Kidney (tissue), 14 donors: ENCODE data around the gene PAX5. TPM values are rescaled to one million over a fixed set of nuclear protein-coding genes. Genes with fewer than 3 reads are reported as not detected.

ENCODE experiments used
- DNase-seq, 5 donors: peaks; one replicate each; pipeline ENCODE4 v3.0.0-alpha.2; 2013 to 2020
- FAIRE-seq: peaks from 2 replicates; lab custom pipeline; 2012; peaks lifted over from hg19 to GRCh38; lab: Jason Lieb, UNC
- H3K27ac ChIP-seq, 2 donors: one replicate each; pipeline ENCODE4 v1.7.0; 2013; ENCODE audit warnings: low read depth in 2 of 2, low read length in 2 of 2, inconsistent platforms in 1 of 2
- H3K27me3 ChIP-seq: one replicate; pipeline ENCODE4 v1.7.1; 2013; ENCODE audit warnings: low read length, inconsistent platforms; ENCODE audit not compliant: control insufficient read depth, insufficient read depth
- H3K36me3 ChIP-seq, 3 donors: one replicate each; pipeline versions ENCODE4 v1.7.0 to v1.7.1; 2013; ENCODE audit warnings: low read length in 3 of 3, control low read depth in 1 of 3, inconsistent platforms in 1 of 3; ENCODE audit not compliant: insufficient read depth in 3 of 3, control insufficient read depth in 2 of 3
- H3K4me1 ChIP-seq, 3 donors: one replicate each; pipeline versions ENCODE4 v1.7.0 to v1.7.1; 2013; ENCODE audit warnings: low read length in 3 of 3, inconsistent platforms in 1 of 3, low read depth in 1 of 3; ENCODE audit not compliant: control insufficient read depth in 2 of 3, insufficient read depth in 2 of 3
- H3K4me3 ChIP-seq, 3 donors: one replicate each; pipeline versions ENCODE4 v1.7.0 to v1.8.1; 2013; ENCODE audit warnings: low read length in 3 of 3, control low read depth in 1 of 3, inconsistent platforms in 1 of 3
- H3K9ac ChIP-seq, 3 donors: one replicate each; pipeline versions ENCODE4 v1.7.0 to v1.7.1; 2013; ENCODE audit warnings: low read length in 3 of 3, control low read depth in 1 of 3, inconsistent platforms in 1 of 3
- H3K9me3 ChIP-seq, 3 donors: one replicate each; pipeline versions ENCODE4 v1.7.0 to v1.7.1; 2013; ENCODE audit warnings: low read length in 3 of 3, control low read depth in 1 of 3, inconsistent platforms in 1 of 3; ENCODE audit not compliant: control insufficient read depth in 2 of 3, insufficient read depth in 1 of 3
- CTCF ChIP-seq: IDR thresholded peaks from 3 replicates; pipeline ENCODE4 v1.5.1; 2012; ENCODE audit warnings: mild to moderate bottlenecking, moderate library complexity, borderline replicate concordance; ENCODE audit not compliant: insufficient read depth; ENCODE audit errors: extremely low read depth
- intact Hi-C: fragments of 100-400 bp; cut with DNase I; formaldehyde crosslinking; loops from one replicate; pipeline ENCODE4 v1.11.1; 2022
- polyA plus RNA-seq: library from polyadenylated mRNA; stranded (reverse); fragments of 350-450 nt; fragmentation: Illumina TruSeq; extraction: RNeasy Lipid Tissue Mini Kit (QIAGEN cat#74804); gene quantifications from one replicate; pipeline ENCODE4 v1.2.3, GENCODE V29; 2014; ENCODE audit warnings: low read depth, low replicate concordance; ENCODE audit not compliant: insufficient read depth
- total RNA-seq: library from RNA; stranded (reverse); fragmentation: NEBNext Ultra II Directional; extraction: Animal tissue kit (Norgen Biotek cat#: 25700); gene quantifications from one replicate; pipeline ENCODE4 v1.2.1, GENCODE V29; 2021
- donor health status: control.
- donor health status: control.
- donor health status: control.
- donor health status: control.
- donor health status: control.
- donor health status: DM: yes; HTN: yes; CAD: no.
- donor health status: Normal renal cell carcinoma (clear cell type).

The PAX5 gene
- total and polyA plus RNA-seq, 2 donors from 2014 or later: 2.7 TPM; not detected in 1

- Histone ChIP-seq H3K4me3 (no peak overlapping the region), H3K9me3 (no peaks in the 10 kb centered on the region)
- intact Hi-C loops: no loop called here
Measured at GRCh38 chr9:37030611-37030939, 3.5 kb downstream of the PAX5 start.

GRCh38 chr9:37029776-37030610 lies 4.1 kb downstream of the PAX5 start:
- FAIRE-seq (no peak), DNase-seq (peak in 1 of 5 donors; percentile 36)
- no peak overlapping the region for H3K4me3 ChIP-seq
- H3K9ac ChIP-seq: no peak overlapping the region
- no peaks in the 10 kb centered on the region for H3K36me3 ChIP-seq
- intact Hi-C loops: no loop called here
- no peaks in the 10 kb centered on the region for H3K9me3 ChIP-seq
- H3K27me3 ChIP-seq: peaks cover 74% of the 10 kb centered on the region
- TF ChIP-seq CTCF: no peak
- H3K27ac ChIP-seq: no peak overlapping the region
- H3K4me1 ChIP-seq: peaks cover 0 to 17% (median 6%) of the 10 kb centered on the region in 3 donors

More at GRCh38 chr9:37030611-37030939, 3.5 kb downstream of the PAX5 start:
- FAIRE-seq (no peak), DNase-seq (no peak)
- Histone ChIP-seq H3K36me3 (no peaks in the 10 kb centered on the region), H3K4me1 (peaks cover 0 to 17% (median 0%) of the 10 kb centered on the region in 3 donors), H3K27ac (no peak overlapping the region), H3K27me3 (peaks cover 73% of the 10 kb centered on the region), H3K9ac (no peak overlapping the region)
- no peak for TF ChIP-seq CTCF

GRCh38 chr9:37029304-37029775 lies 4.7 kb downstream of the PAX5 start:
- H3K27me3 ChIP-seq: peaks cover 76% of the 10 kb centered on the region
- H3K9me3 ChIP-seq: no peaks in the 10 kb centered on the region
- DNase-seq: peak in 1 of 5 donors; percentile 39
- no peak overlapping the region for H3K9ac ChIP-seq
- intact Hi-C loops: no loop called here
- H3K36me3 ChIP-seq: no peaks in the 10 kb centered on the region
- no peak for FAIRE-seq
- no peak overlapping the region for H3K27ac ChIP-seq
- H3K4me1 ChIP-seq: peaks cover 0 to 17% (median 6%) of the 10 kb centered on the region in 3 donors
- no peak overlapping the region for H3K4me3 ChIP-seq
- TF ChIP-seq CTCF: no peak
